Suppressor macrophage treated with lipopolysaccharide for 1 hour (primary cell): Measurements from ENCODE around the gene FKBP1B.
"Not testable (repeated sequence)": the region's sequence is repeated elsewhere in the genome, so short reads cannot be mapped to it uniquely, and the experiment has no call there.

Experiments
- DNase-seq, 3 donors: peaks; one replicate each; pipeline ENCODE4 v3.0.0-alpha.2; 2020 to 2022

Gene FKBP1B

DNA sequence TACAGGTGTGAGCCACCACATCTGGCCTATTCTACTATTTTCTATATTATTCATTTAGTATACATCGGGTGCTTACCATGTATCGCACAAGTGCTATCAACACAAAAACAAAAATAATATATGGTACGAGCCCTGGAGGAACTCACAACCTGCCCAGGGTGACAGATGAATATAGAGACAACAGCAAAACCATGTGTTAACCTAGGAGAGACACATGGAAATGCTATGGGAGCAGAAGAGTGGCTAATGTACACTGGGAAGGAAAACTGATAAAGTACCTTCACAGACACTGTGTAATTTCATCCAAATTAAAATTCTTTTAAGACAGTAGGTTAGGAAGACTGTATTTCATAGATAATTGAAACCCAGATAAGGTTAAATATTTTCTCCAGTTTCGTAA, 22.7 kb downstream of the FKBP1B start:
- no peak for DNase-seq

DNA sequence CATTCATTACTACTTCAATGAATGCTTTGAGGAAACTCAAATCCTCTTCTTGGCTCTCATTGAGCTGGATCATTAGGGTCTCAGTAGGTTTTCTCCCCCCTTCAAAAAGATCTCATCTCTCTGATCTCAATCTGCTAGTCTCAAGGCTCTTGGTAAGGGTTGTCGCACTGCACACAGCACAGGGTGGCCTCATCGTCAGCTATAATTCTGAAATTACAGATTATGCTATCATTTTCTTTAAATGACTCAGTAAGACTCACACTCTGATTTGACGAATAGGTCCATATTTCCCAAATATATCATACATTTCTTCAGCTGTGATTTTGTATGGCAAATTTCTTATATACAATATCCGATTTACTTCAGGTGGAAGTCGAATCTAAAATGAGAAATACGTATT, 24.3 kb downstream of the FKBP1B start:
- no peak for DNase-seq

DNA sequence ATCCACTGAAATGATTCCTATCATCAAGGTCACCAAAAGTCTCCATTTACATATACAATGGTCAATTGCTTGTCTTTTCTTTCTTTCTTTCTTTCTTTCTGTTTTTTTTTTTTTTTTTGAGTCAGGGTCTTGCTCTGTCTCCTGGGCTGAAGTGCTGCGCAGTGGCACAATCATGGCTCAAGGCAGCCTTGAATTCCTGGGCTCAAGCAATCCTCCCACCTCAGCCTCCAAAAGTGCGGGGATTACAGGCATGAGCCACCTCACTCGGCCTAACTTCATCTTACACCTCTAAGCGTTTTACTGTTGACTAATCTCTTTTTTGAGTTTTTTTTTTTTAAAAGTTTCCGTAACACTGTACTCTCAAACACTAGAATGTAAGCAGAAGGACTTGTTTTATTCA, 25.7 kb downstream of the FKBP1B start:
- DNase-seq = no peak

DNA sequence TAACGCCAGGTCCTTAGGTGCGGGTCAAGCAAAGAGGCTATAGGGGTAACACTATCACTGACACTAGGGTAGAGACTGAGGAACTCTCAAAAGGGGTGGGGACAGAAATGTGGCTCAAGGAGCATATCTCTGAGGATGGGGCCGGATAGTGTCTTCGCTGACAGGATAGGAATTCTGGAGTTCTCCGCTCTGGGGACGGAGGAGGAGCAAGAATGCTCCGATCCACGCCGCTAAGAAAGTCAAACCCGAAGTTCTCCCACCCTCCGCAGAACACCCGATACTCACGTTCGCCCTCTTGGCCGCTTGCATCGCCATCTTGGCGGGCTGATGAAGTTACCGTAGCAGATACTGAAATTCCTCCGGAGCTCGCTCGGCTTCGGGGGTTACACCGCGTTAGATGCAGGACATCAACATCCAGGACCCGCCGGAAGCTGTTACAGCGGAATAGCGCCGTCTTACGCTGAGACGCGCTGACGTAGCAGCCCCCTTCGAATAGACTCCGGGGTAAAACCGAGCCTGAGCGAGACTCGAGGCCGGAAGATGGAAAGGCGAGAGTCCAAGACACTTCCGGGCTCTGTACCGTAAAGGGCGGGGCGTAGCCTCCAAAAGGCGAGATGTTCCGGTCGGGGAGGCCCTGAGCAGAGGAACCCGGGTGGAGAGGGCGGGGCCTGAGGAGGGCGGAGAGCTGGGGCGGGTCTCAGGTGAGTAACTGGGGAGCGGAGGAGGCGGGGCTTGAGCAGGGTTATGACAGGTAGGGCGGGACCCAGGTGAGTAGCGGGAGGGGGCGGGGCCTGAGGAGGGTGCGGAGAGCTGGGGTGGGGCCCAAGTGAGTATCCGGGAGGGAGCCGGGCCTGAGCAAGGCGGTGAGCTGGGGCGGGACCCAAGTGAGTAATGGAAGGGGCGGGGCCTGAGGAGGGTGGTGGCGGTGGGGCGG, 26.6 kb downstream of the FKBP1B start, which contains the start of gene SF3B6:
Gene SF3B6 (minus strand): TSS at position 412 of the 934 bp plus-strand sequence. CDS start 97 bp downstream, at position 315.
- peak; percentile 99 for DNase-seq

DNA sequence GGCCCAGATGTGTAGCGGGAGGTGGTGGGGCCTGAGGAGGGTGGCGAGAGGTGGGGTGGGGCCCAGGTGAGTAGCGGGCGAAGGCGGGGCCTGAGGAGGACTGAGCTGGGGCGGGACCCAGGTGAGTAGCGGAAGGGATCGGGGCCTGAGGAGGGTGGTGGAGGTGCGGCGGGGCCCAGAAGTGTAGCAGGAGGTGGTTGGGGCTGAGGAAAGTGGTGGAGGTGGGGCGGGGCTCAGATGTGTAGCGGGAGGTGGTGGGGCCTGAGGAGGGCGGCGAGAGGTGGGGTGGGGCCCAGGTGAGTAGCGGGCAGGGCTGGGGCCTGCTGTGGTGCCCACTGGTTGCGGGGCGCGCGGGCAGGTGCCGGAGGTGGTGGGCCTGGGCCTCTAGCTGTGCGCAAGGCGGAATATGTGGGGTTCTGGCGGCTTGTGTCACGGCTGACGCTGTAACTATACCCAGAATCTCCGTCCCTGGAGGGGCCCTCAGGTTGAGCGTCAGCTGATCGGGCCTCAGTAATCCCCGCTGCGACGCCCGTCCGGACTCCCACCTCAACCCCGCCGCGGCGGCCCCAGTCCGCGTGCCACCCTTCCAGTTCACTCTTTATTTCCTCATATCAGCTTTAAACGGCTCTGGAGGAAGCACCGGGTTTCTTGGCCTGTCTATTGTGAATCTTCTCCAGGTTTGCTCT, 27.5 kb downstream of the FKBP1B start:
- peak; percentile 43 to 60 (median 45) for DNase-seq

DNA sequence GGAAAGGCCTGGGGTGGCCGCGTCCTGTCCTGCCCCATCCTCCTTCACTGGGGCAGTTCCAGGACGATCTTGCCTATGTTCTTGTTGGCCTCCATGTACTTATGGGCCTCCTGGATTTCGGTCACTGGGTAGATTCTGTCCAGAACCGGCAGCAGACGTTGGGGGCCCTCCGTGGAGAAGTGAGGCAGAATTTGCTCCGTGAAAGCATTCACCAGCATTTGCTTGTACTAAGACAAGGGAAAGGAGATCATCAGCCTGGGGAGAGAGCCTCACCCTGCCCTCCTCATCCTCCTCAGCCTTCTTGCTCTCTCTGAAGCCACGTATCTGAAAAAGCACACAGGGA, 28.0 kb downstream of the FKBP1B start:
- no peak for DNase-seq

DNA sequence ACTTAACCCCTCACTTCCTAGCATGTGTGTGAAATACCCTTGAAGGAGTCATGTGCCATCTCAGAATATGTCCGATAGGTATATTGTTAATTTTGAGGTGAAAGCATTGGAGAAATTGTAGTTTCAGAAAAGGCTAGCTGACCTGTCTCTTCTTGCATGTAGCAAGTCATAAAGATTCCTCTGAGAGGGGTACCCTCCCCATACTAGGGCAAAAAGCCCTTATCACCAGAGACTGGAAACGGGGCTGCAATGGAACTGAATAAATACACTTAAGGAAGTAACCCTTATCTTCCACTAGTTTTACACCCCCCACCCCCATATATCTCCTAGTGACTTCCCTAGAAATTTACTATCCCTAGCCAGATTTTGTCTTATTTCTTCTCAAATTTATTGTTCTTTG, 28.3 kb downstream of the FKBP1B start:
- DNase-seq = no peak

DNA sequence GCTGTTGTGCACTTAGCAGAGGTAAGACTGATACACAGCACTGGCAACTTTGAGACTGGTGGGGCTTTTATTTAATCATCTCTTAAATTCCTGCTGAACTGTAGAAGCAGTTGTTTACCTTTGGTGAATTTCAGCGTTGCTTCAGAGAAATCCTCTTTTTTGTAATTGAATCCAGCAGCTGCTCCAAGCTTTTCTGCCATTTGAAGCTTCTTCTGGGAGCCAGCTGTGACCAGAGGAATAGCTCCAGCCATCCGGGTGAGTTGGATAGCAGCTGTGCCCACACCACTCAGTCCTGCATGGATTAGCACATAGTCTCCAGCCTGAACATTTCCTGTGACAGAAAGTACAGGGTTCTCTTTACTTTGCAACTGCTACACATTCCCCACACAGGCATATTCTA, 31.2 kb downstream of the FKBP1B start:
- no peak for DNase-seq

DNA sequence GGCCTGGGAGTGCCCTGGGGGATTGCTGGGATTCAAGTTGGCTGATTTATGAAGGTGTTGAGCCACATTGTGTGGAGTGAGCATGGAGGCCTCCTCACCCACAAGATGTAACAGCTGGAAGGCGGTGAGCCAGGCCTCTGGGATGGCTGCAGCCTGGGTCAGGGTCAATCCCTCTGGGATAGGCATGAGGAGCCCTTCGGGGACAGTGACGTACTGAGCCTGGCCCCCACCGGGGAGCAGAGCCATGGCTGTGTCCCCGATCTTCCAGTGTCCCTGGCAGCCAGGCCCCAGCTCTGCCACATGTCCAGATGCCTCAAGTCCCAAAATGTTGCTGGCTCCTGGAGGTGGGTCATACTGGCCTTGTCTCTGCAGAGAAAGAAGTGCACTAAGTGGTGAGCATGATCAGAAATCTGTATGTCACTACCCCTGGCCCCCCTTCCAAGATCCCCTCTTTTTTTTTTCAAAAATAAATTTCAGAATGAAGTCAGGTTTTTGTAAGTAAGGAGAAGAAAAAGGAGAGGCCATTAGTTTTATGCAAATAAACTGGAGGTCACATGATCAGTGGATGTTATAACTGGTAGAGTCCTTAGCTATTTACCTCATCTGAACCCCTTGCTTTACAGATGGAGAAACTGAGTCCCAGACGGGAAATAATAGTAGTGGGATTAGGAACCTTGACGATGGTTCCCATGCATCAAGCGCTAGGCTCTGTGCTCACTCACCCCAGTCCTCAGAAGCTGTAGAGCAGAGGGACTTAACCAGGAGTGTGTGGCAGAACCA, 33.4 kb downstream of the FKBP1B start:
- DNase-seq = no peak

DNA sequence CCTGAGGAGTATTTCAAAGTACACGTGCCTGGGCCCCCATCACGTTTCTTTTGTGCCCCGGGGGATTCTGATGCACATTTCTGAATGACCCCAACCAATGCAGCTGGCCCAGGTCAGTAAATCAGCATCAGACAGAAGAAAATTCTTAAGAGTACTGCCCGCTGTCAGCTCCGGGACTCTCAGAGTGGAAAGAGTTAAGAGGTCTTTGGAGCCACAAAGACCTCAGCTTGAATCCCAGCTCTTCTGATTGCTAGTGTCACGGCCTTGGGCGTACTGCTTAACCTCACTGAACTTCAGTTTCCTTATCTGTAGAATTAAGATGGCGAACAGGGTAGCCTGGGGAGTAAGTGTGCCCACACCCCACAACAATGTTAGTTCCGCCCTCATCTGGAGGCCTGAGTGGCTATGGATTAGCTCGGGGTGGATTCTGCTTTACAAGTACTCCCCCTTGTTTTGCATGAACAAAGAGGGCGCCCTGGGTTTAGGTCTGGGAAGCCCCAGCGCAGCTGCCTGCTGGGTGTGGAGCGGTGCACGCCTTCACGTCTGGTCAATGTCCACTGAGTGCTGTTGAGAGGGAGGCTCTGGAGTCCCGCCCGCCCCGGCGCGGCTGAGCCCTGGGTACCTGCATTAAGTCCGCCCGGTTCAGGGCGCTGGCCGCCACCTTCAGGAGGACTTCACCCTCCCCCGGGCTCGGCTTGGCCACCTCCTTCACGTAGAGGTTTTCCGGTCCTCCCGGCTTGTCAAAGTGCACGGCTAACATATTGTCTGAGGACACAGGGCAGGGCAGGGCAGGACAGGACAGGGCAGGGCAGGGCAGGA, 34.2 kb downstream of the FKBP1B start:
- DNase-seq = peak; percentile 91 to 94 (median 91)

DNA sequence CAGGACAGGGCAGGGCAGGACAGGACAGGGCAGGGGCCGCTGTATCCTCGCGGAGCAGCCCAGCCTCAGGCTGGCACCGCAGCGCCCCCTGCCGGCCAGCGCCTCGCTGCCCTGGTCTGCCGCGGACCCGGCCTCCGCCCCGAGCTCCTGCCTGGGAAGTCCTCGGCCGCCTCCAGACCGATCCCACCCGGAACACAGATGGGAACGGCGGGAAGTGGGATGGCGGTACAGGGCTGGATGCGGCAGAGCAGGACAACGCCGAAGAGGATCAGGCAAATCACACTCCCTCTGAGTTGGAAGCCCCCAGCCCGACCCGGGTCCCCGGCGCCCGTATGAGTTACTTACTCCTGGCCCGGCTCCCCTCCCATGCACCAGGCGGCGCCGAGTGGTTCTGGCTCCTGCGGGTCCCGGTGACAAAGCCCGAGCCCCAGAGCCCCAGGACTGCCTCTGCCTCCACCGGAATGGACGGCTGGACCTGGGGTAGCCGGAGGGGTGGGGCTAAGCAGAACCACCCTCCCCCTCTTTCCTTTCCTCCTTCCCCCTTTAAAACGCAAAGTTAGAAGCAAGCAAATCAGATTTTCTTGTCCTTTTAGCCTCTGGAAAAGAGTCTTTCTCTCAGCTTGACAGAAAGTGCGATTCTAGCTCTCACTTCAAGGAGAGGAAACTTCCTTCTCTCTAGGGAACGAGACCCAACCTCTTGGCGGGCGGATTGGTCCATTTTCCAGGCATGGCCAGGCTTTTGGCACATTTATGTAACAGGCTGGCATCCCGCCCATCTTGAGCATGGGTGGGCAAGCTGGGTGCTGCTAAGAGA, 35.1 kb downstream of the FKBP1B start, which contains the start of gene TP53I3:
Gene TP53I3 (minus strand): TSS at position 449 of the 814 bp plus-strand sequence. CDS start 508 bp downstream, outside the sequence.
- DNase-seq = peak; percentile 92 to 97 (median 96)

DNA sequence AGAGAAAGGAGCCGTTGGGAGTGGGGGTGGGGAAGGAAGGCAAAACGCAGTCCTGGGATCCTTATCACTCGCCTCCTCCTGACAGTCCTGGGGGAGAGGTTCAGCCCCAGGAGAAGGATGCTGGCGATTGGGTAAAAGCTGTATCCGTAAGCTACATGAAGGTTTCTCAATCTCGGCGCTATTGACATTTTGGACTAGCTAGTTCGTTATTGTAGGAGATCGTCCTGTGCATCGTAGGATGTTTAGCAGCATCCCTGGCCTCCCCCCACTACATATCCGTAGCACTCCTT, 35.6 kb downstream of the FKBP1B start:
- no peak for DNase-seq

DNA sequence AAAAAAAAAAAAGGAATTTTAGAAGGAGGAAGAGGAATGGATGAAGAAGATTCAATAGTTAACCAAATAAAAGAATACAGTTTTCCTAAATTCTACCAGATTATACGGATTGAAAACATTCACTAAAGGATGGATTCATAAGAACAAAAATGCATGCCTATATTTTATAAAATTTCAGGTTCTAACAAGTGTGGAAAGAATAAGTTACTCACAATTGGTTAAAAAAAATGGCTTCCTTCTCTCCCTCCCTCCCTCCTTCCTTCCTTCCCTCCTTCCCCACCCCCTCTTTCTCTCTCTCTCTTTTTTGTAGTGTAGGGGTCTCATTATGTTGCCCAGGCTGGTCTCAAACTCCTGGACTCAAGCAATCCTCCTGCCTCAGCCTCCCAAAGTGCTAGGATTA, 36.7 kb downstream of the FKBP1B start:
- DNase-seq = no peak

DNA sequence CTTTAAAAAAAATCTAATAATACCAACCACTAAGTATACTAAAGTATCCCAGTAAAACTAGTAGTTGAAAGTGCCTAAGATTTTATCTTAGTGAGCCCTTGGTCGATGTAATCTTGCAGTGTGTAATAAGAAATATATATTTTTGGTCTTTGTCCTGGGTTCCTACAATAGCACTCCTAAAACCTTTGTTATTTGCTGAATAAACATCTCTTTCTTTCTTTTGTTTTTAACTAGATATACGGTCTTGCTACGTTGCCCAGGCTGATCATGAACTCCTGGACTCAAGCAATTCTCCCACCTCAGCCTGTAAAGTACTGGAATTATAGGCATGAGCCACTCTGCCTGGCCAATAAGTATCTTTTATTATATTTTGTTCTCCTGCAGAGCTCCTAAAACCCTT, 37.5 kb downstream of the FKBP1B start:
- no peak for DNase-seq

DNA sequence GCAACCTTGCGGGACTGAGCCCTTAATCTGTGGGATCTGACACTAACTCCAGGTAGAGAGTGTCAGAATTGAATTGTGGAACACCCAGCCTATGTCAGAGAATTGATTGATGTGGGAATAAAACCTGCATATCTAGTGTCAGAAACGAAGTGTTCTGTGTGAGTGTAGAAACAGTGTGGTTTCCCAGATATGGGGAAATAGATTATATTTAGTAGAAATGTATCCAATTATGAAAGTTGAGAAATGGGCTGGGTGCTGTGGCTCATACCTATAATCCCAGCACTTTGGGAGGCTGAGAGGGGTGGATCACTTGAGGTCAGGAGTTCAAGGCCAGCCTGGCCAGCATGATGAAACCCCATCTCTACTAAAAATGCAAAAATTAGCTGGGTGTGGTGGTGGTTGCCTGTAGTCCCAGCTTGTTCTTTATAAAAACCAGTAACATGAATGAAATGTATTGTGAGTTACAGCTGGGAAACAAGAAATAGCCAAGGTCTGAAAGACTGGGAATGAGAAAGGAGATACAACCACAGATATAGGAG, 39.3 kb downstream of the FKBP1B start:
- DNase-seq = peak; percentile 15 to 26 (median 18)

DNA sequence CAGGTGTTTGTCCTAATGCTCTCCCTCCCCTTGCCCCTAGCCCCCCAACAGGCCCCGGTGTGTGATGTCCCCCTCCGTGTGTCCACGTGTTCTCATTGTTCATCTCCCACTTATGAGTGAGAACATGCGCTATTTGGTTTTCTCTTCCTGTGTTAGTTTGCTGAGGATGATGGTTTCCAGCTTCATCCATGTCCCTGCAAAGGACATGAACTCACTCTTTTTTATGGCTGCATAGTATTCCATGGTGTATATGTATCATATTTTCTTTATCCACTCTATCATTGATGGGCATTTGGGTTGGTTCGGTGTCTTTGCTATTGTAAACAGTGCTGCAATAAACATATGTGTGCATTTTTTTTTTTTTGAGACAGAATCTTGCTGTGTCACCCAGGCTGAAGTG, 43.7 kb downstream of the FKBP1B start:
- DNase-seq = not testable (repeated sequence)

DNA sequence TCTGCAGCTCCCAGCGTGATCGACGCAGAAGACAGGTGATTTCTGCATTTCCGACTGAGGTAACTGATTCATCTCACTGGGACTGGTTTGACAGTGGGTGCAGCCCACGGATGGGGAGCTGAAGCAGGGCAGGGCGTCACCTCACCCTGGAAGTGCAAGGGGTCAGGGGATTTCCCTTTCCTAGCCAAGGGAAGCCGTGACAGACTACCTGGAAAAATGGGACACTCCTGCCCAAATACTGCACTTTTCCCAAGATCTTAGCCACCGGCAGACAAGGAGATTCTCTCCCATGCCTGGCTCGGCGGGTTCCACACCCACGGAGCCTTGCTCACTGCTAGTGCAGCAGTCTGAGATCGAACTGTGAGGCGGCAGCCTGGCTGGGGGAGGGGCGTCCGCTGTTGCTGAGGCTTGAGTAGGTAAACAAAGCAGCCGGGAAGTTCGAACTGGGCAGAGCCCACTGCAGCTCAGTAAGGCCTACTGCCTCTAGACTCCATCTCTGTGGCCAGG, 45.7 kb downstream of the FKBP1B start:
- not testable (repeated sequence) for DNase-seq

DNA sequence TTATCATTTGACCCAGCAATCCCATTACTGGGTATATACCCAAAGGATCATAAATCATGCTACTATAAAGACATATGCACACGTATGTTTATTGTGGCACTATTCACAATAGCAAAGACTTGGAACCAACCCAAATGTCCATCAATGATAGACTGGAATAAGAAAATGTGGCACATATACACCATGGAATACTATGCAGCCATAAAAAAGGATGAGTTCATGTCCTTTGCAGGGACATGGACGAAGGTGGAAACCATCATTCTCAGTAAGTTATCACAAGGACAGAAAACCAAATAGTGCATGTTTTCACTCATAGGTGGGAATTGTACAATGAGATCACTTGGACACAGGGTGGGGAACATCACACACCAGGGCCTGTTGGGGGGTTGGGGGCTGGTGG, 51.2 kb downstream of the FKBP1B start:
- not testable (repeated sequence) for DNase-seq

DNA sequence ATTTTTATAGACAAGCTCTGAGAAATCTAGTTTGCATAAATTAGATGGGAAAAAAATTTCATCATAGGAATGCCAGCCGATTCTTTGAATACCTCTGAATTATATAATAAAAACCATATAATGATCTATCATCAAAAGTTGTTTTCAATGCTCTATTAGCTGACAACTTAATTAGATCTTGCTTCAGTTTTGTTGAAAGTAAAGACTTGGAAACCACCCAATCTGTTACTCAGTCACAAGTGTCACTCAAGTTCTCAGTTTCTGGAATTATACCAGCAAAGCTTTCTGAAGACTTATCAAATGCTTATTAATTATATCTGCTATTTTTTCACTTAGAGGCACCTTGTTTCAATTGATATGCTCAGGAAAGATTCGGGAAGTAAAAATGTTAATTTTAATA, 52.5 kb downstream of the FKBP1B start:
- no peak for DNase-seq

DNA sequence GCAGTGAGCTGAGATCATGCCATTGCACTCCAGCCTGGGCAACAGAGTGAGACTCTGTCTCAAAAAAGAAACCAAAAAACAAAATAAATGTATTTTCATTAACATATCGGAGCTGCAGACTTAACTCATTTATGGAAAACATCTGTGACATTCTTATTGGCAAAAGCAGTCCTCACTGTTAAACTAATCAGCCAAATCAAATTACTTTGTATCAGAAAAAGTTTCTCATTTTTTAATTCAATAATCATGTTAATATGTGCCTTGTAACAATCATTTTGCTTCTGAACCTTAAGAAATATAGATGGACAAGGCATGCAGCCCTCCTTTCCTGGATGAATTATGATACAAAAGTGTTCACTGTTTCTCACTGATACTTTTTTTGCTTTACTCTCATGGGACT, 53.1 kb downstream of the FKBP1B start:
- no peak for DNase-seq

DNA sequence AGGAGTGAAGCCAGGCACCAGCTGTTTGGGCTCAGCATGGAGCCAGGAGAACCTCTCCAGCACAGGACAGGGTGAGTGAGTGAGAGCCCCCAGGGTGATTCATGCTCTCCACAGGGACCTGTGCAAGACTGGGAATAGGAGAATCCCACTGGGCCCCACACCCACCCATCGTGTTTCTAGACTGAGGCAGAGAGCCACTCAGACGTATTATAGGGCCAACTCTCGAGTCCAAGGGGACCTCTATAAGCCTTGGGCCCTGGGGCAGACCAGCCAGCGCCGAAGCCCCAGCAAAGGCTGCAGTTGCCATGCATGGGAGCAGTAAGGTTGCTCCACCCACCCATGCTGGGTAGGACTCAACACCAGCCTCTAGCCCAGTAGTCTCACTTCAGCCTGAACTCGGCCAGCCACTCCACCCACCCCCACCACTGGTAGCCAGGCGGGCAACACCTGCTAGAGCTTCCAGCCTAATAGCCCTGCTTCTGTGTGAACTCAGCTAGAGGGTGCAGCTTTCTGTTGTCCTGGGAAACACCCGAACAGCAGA, 54.6 kb downstream of the FKBP1B start:
- no peak for DNase-seq
